Measurements from ENCODE around the gene COL20A1.

- TF ChIP-seq CTCF (IDR thresholded peaks at IDR 0.05 in 8 of 11, conservative IDR thresholded peaks at IDR 0.05 in 3 of 11): no peak
- no peak for TF ChIP-seq POLR2A (IDR thresholded peaks at IDR 0.05)
- no peak for TF ChIP-seq POLR2AphosphoS5 (IDR thresholded peaks at IDR 0.05)
Measured at GRCh38 chr20:63328026-63328700, 35.2 kb downstream of the COL20A1 start.

Measured in spleen (tissue), 7 donors.